ENCODE results near the gene REXO2.

DNA sequence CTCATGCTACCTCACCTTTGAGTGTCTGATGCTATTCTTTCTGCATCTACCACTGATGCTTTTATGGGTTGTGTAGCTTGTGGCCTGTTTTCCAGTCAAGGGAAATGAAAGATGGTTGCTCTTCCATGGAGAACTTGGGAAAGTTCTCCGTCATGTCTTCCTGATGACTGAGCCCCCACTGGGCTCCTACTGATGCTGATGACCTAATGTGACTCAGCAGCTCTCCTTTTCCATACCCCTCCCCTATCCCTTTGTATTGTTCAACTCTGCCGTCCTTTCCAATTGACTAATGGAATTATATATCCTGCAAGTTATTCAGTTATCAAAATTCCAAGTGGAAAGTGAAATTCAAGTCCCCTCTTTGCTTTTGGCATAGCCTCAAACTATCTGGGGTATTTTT is 44.7 kb downstream of the REXO2 start:
- TF ChIP-seq, protein P1, sequence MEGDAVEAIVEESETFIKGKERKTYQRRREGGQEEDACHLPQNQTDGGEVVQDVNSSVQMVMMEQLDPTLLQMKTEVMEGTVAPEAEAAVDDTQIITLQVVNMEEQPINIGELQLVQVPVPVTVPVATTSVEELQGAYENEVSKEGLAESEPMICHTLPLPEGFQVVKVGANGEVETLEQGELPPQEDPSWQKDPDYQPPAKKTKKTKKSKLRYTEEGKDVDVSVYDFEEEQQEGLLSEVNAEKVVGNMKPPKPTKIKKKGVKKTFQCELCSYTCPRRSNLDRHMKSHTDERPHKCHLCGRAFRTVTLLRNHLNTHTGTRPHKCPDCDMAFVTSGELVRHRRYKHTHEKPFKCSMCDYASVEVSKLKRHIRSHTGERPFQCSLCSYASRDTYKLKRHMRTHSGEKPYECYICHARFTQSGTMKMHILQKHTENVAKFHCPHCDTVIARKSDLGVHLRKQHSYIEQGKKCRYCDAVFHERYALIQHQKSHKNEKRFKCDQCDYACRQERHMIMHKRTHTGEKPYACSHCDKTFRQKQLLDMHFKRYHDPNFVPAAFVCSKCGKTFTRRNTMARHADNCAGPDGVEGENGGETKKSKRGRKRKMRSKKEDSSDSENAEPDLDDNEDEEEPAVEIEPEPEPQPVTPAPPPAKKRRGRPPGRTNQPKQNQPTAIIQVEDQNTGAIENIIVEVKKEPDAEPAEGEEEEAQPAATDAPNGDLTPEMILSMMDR (IDR thresholded peaks at IDR 0.05), result no peak
- TF ChIP-seq EZH2phosphoT487 (IDR thresholded peaks at IDR 0.05) (no peak), EZH2 (IDR thresholded peaks at IDR 0.05) (no peak)
